Smooth muscle cell (in vitro differentiated cells): Measurements from ENCODE around the gene NOS3. TPM values are rescaled to one million over a fixed set of nuclear protein-coding genes. Genes with fewer than 3 reads are reported as not detected.

Experiments used
- DNase-seq: peaks from one replicate; lab custom pipeline; 2025; ENCODE audit not compliant: unreplicated experiment; lab: John Stamatoyannopoulos, UW
- H2AFZ ChIP-seq: fragments of 200-600 bp; sonication (generic); 2 replicates; pipeline ENCODE4 v1.6.0; 2016; ENCODE audit warnings: antibody characterized with exemption, low read depth, mild to moderate bottlenecking
- H3F3A ChIP-seq: fragments of 200-600 bp; sonication (generic); 2 replicates; pipeline ENCODE4 v1.6.0; 2017; ENCODE audit warnings: antibody characterized with exemption, low read depth
- H3K27ac ChIP-seq: fragments of 200-600 bp; sonication (generic); 2 replicates; pipeline ENCODE4 v1.5.1; 2016; ENCODE audit warnings: low read depth, mild to moderate bottlenecking
- H3K27me3 ChIP-seq: fragments of 200-600 bp; sonication (generic); 2 replicates; pipeline ENCODE4 v1.6.1; 2016; ENCODE audit warnings: low read depth, mild to moderate bottlenecking
- H3K36me3 ChIP-seq: fragments of 200-600 bp; sonication (generic); 2 replicates; pipeline ENCODE4 v1.5.1; 2016; ENCODE audit warnings: low read depth
- H3K4me1 ChIP-seq: fragments of 200-600 bp; sonication (generic); 2 replicates; pipeline ENCODE4 v1.5.1; 2016; ENCODE audit warnings: low read depth
- H3K4me2 ChIP-seq: fragments of 200-600 bp; sonication (generic); 2 replicates; pipeline ENCODE4 v1.6.0; 2016; ENCODE audit warnings: mild to moderate bottlenecking
- H3K4me3 ChIP-seq: fragments of 200-600 bp; sonication (generic); 2 replicates; pipeline ENCODE4 v1.5.1; 2016; ENCODE audit warnings: mild to moderate bottlenecking
- H3K79me2 ChIP-seq: fragments of 200-600 bp; sonication (generic); 2 replicates; pipeline ENCODE4 v1.6.0; 2016; ENCODE audit warnings: low read depth, mild to moderate bottlenecking
- H3K9ac ChIP-seq: fragments of 200-600 bp; sonication (generic); 2 replicates; pipeline ENCODE4 v1.6.0; 2016; ENCODE audit warnings: low read depth
- H3K9me3 ChIP-seq: fragments of 200-600 bp; sonication (generic); replicated peaks from 2 replicates; pipeline ENCODE4 v1.5.1; 2016; ENCODE audit warnings: low read depth
- H4K20me1 ChIP-seq: fragments of 200-600 bp; sonication (generic); 2 replicates; pipeline ENCODE4 v1.6.0; 2016; ENCODE audit warnings: low read depth
- WGBS: methylation state at CpG from one replicate; pipeline ENCODE4 v1.1.7; 2016; ENCODE audit warnings: low lambda C conversion rate; 5-methylcytosine and 5-hydroxymethylcytosine counted together
- polyA plus RNA-seq: library from polyadenylated mRNA; unstranded; fragments of >200 nt; fragmentation: Nextera tagmentation; extraction: Ambion mirVana; gene quantifications from 2 replicates; pipeline ENCODE4 v1.2.1, GENCODE V29; 2016
- total RNA-seq: library from RNA; depleted of rRNA; stranded (reverse); fragments of >200 nt; gene quantifications from 2 replicates; pipeline ENCODE4 v1.2.3, GENCODE V29; 2014
- TF ChIP-seq, protein P1 (sequence below): fragments of 200-600 bp; sonication (generic); IDR thresholded peaks from 2 replicates; pipeline ENCODE4 v1.5.1; 2017; ENCODE audit warnings: borderline replicate concordance, mild to moderate bottlenecking, antibody characterized with exemption; ENCODE audit not compliant: insufficient read depth, poor library complexity, severe bottlenecking

Gene NOS3
- total and polyA plus RNA-seq, 2 experiments from 2014 or later = 3.4 to 11.7 TPM

- Histone ChIP-seq H3K4me3 (peak within 1 kb of the TSS; percentile 74), H3K36me3 (no peaks in the 10 kb centered on the region), H3K9ac (peak within 1 kb of the TSS; percentile 72), H3K27me3 (no peaks in the 10 kb centered on the region), H3K27ac (peak within 1 kb of the TSS; percentile 95), H3K9me3 (no peaks in the 10 kb centered on the region), H3F3A (peaks cover 10% of the 10 kb centered on the region), H3K79me2 (peaks cover 21% of the 10 kb centered on the region), H3K4me2 (peak within 1 kb of the TSS; percentile 94), H3K4me1 (peaks cover 36% of the 10 kb centered on the region), H2AFZ (peak within 1 kb of the TSS; percentile 80), H4K20me1 (peaks cover 43% of the 10 kb centered on the region)
- peak; percentile 72 for DNase-seq
- 2% methylated on average over 25 of the region's 75 CpGs for WGBS
- TF ChIP-seq, protein P1, sequence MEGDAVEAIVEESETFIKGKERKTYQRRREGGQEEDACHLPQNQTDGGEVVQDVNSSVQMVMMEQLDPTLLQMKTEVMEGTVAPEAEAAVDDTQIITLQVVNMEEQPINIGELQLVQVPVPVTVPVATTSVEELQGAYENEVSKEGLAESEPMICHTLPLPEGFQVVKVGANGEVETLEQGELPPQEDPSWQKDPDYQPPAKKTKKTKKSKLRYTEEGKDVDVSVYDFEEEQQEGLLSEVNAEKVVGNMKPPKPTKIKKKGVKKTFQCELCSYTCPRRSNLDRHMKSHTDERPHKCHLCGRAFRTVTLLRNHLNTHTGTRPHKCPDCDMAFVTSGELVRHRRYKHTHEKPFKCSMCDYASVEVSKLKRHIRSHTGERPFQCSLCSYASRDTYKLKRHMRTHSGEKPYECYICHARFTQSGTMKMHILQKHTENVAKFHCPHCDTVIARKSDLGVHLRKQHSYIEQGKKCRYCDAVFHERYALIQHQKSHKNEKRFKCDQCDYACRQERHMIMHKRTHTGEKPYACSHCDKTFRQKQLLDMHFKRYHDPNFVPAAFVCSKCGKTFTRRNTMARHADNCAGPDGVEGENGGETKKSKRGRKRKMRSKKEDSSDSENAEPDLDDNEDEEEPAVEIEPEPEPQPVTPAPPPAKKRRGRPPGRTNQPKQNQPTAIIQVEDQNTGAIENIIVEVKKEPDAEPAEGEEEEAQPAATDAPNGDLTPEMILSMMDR = peak; percentile 55
Observed at GRCh38 chr7:151059367-151060112, 68.7 kb downstream of the NOS3 start, which contains the start of gene SLC4A2. TSS of gene SLC4A2 (plus strand) at chr7:151059589. CDS start at chr7:151061988, 2,399 bp downstream.

DNA sequence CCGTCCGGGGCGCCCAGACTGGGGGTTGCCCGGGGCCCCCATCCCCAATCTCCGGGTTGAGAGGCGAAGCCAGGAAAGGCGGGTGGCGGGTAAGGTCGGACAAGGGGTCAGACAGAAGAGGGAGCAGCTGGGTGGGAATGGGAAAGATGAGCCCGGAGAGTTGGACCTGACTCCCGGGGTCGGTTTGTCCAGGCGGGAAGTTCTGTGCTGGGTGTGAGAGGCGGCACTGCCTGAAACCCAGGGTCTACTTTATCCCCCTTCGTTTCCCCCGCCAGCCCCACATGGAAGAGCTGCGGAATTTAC is 69.2 kb downstream of the NOS3 start:
- Histone ChIP-seq H3K9ac (peak overlapping the region; percentile 72), H3K4me1 (peaks cover 36% of the 10 kb centered on the region), H3K36me3 (no peaks in the 10 kb centered on the region), H3K79me2 (peaks cover 21% of the 10 kb centered on the region), H3K9me3 (no peaks in the 10 kb centered on the region), H3F3A (peaks cover 10% of the 10 kb centered on the region), H3K4me3 (peak overlapping the region; percentile 74), H2AFZ (peak overlapping the region; percentile 80), H3K4me2 (peak overlapping the region; percentile 94), H3K27me3 (no peaks in the 10 kb centered on the region), H4K20me1 (peaks cover 48% of the 10 kb centered on the region), H3K27ac (peak overlapping the region; percentile 95)
- DNase-seq = no peak
- 2% methylated on average over 17 of the region's 17 CpGs for WGBS
- TF ChIP-seq, protein P1 = peak; percentile 6

- WGBS = 11% methylated on average over 18 of the region's 21 CpGs
- peak overlapping the region; percentile 72 for H3K9ac ChIP-seq
- DNase-seq = no peak
- peaks cover 10% of the 10 kb centered on the region for H3F3A ChIP-seq
- peak overlapping the region; percentile 95 for H3K27ac ChIP-seq
- TF ChIP-seq, protein P1 = no peak
- peak overlapping the region; percentile 94 for H3K4me2 ChIP-seq
- H3K4me3 ChIP-seq = peak overlapping the region; percentile 74
- H3K27me3 ChIP-seq = no peaks in the 10 kb centered on the region
- H3K9me3 ChIP-seq = no peaks in the 10 kb centered on the region
- peaks cover 36% of the 10 kb centered on the region for H3K4me1 ChIP-seq
- H2AFZ ChIP-seq = no peak overlapping the region
- H4K20me1 ChIP-seq = peaks cover 54% of the 10 kb centered on the region
- no peaks in the 10 kb centered on the region for H3K36me3 ChIP-seq
- peaks cover 21% of the 10 kb centered on the region for H3K79me2 ChIP-seq
Observed at GRCh38 chr7:151060416-151061212, 69.8 kb downstream of the NOS3 start.
